ENCODE data around the gene RIOK3. TPM values are rescaled to one million over a fixed set of nuclear protein-coding genes. Genes with fewer than 3 reads are reported as not detected.
A peak's percentile ranks its signal among the peaks of the same experiment; 100 is the strongest.

Gene RIOK3
- total and polyA plus RNA-seq, 8 donors: 21.9 to 39.7 (median 36.5) TPM

- WGBS, 2 donors: 88% methylated on average over 2 of the region's 2 CpGs
- FAIRE-seq (no peak), ATAC-seq (no peak), DNase-seq (no peak)
- Histone ChIP-seq H3K27me3 (no peaks in the 10 kb centered on the region), H3K9me3 (no peaks in the 10 kb centered on the region), H3K4me3 (no peak overlapping the region), H3K4me1 (peaks cover 6 to 64% (median 40%) of the 10 kb centered on the region in 3 donors), H3K36me3 (no peaks in the 10 kb centered on the region), H3K27ac (no peak overlapping the region)
- intact Hi-C loops (cut with DNase I): no loop called here
- TF ChIP-seq, protein P1, sequence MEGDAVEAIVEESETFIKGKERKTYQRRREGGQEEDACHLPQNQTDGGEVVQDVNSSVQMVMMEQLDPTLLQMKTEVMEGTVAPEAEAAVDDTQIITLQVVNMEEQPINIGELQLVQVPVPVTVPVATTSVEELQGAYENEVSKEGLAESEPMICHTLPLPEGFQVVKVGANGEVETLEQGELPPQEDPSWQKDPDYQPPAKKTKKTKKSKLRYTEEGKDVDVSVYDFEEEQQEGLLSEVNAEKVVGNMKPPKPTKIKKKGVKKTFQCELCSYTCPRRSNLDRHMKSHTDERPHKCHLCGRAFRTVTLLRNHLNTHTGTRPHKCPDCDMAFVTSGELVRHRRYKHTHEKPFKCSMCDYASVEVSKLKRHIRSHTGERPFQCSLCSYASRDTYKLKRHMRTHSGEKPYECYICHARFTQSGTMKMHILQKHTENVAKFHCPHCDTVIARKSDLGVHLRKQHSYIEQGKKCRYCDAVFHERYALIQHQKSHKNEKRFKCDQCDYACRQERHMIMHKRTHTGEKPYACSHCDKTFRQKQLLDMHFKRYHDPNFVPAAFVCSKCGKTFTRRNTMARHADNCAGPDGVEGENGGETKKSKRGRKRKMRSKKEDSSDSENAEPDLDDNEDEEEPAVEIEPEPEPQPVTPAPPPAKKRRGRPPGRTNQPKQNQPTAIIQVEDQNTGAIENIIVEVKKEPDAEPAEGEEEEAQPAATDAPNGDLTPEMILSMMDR (IDR thresholded peaks at IDR 0.05): no peak
These were observed 3.7 kb downstream of the RIOK3 start for GRCh38 chr18:23456835-23457234.

DNA sequence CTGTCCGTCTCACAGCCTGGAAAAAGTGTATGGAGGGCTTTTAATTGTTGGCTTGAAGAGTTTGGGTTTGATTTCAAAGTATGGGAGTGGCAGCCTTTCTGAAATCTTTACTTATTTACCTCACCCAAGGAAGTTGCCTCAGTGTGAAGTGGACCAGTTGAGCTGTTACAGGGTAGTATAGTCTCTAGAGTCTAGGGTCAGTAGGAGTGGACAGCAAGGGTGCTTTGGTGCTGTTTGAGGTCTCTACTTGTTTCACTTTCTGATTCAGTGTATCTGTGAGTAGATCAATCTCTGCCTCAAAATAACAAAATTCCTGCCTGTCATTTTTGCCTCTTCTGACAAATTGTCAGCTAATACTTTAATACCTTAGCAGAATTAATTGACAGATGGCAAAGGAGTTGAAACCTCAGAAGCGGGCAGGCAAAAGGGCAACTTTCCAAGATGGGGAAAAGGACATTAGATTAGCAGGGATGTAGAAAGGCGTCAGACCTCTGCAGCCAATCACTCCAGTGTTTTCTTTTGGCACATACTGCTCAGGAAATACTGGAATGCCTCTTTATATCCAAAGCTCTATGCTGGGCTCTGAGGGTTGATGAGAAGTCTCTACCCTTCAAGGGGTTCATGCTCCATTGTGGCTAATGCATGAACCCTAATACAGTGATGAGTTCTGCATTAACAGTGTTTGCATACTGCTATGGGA lies 5.9 kb downstream of the RIOK3 start:
- no peak for FAIRE-seq

DNA sequence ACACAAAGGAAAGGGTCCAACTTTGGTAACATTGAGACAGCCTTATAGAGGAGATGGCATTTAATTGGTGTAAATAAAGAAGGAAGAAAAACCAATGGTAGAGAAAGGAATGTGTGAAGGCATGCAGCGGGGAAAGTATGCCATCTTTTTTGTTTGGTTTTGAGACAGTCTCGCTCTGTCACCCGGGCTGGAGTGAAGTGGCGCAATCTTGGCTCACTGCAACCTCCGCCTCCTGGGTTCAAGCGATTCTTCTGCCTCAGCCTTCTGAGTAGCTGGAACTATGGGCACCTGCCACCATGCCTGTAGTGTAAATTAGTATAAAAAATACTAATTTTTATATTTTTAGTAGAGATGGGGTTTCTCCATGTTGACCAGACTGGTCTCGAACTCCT lies 6.4 kb downstream of the RIOK3 start:
- Histone ChIP-seq H3K27ac (no peak overlapping the region), H3K9me3 (no peaks in the 10 kb centered on the region), H3K27me3 (no peaks in the 10 kb centered on the region), H3K4me1 (peaks cover 6 to 54% (median 30%) of the 10 kb centered on the region in 3 donors), H3K36me3 (peaks cover 7 to 21% (median 21%) of the 10 kb centered on the region in 3 donors), H3K4me3 (no peak overlapping the region)
- intact Hi-C loops (cut with DNase I): no loop called here
- 79 to 83% methylated on average over 7 of the region's 7 CpGs for WGBS, 2 donors
- no peak for DNase-seq
- FAIRE-seq: no peak
- no peak for ATAC-seq
- TF ChIP-seq, protein P1 (IDR thresholded peaks at IDR 0.05): no peak

More for the DNA sequence above, 5.9 kb downstream of the RIOK3 start:
- intact Hi-C loops (cut with DNase I): no loop called here
- H3K9me3 ChIP-seq: no peaks in the 10 kb centered on the region
- no peak for DNase-seq
- TF ChIP-seq, protein P1 (IDR thresholded peaks at IDR 0.05): no peak
- peaks cover 4 to 15% (median 15%) of the 10 kb centered on the region in 3 donors for H3K36me3 ChIP-seq
- H3K4me3 ChIP-seq: no peak overlapping the region
- no peak overlapping the region for H3K27ac ChIP-seq
- 48 to 57% methylated on average over 3 of the region's 3 CpGs for WGBS, 2 donors
- ATAC-seq: peak in 1 of 4 donors; percentile 14
- H3K27me3 ChIP-seq: no peaks in the 10 kb centered on the region
- H3K4me1 ChIP-seq: peaks cover 6 to 59% (median 32%) of the 10 kb centered on the region in 3 donors

GRCh38 chr18:23460285-23461273 lies 7.5 kb downstream of the RIOK3 start:
- FAIRE-seq: no peak
- Histone ChIP-seq H3K27me3 (no peaks in the 10 kb centered on the region), H3K4me3 (no peak overlapping the region), H3K4me1 (peaks cover 6 to 48% (median 25%) of the 10 kb centered on the region in 3 donors), H3K9me3 (no peaks in the 10 kb centered on the region), H3K27ac (no peak overlapping the region), H3K36me3 (peaks cover 11 to 31% (median 25%) of the 10 kb centered on the region in 3 donors)
- TF ChIP-seq, protein P1 (IDR thresholded peaks at IDR 0.05): no peak
- DNase-seq: no peak
- WGBS, 2 donors: 45 to 52% methylated on average over 2 of the region's 2 CpGs
- ATAC-seq: peak; percentile 27 to 65 (median 32)
- intact Hi-C loops (cut with DNase I): loop anchor here in 1 of 3 donors (10.0 kb wide), 1 partner anchor 74 kb away; no protein-coding TSS in a partner anchor

Measured in pancreas (tissue), 10 donors.